Astrocyte (in vitro differentiated cells and primary cell): ENCODE data around the gene EXOSC2.

Experiments
- CTCF ChIP-seq: IDR thresholded peaks from 2 replicates; pipeline ENCODE4 v1.5.1; 2011; ENCODE audit warnings: low read depth, mild to moderate bottlenecking, inconsistent platforms, low read length, moderate library complexity; ENCODE audit not compliant: insufficient read depth
- EZH2 ChIP-seq: IDR thresholded peaks from 2 replicates; pipeline ENCODE4 v1.6.1; 2012; ENCODE audit warnings: mild to moderate bottlenecking, low read length, inconsistent platforms; ENCODE audit not compliant: insufficient read depth

- no peak for TF ChIP-seq EZH2
- TF ChIP-seq CTCF, result no peak
Measured at GRCh38 chr9:130729145-130729544, 35.6 kb downstream of the EXOSC2 start.
